Hindlimb muscle (tissue), 1 donor: ENCODE measurements around the gene EPHB2. TPM values are rescaled to one million over a fixed set of nuclear protein-coding genes. Genes with fewer than 3 reads are reported as not detected.

Experiments used
- DNase-seq: peaks from one replicate; pipeline ENCODE4 v3.0.0-alpha.2; 2013
- polyA plus RNA-seq: library from polyadenylated mRNA; unstranded; fragments of 120-200 nt; gene quantifications from one replicate; pipeline ENCODE4 v1.2.1, GENCODE V29; 2013; ENCODE audit not compliant: insufficient read length

Gene EPHB2
- polyA plus RNA-seq, 1 donor = 15.2 TPM

- DNase-seq = no peak
These were observed 249.1 kb downstream of the EPHB2 start for GRCh38 chr1:22959545-22960360.

GRCh38 chr1:22962558-22962957 lies 251.9 kb downstream of the EPHB2 start:
- DNase-seq = no peak

GRCh38 chr1:22963044-22963677 lies 252.5 kb downstream of the EPHB2 start:
- DNase-seq = no peak

- no peak for DNase-seq
These were observed 255.7 kb downstream of the EPHB2 start for GRCh38 chr1:22966309-22966708.

- DNase-seq = no peak
These were observed 257.2 kb downstream of the EPHB2 start for GRCh38 chr1:22967833-22968232.

GRCh38 chr1:22969304-22969709 lies 258.7 kb downstream of the EPHB2 start:
- DNase-seq = peak; percentile 65

- DNase-seq = no peak
These were observed 259.5 kb downstream of the EPHB2 start for GRCh38 chr1:22970096-22970495.

Other genes starting within 250 kb of the EPHB2 start
- gene EPHA8, start 147.3 kb upstream of the EPHB2 start, polyA plus RNA-seq = not detected
- gene C1QA, start 74.2 kb upstream of the EPHB2 start, polyA plus RNA-seq = 39.3 TPM
- gene C1QC, start 67.2 kb upstream of the EPHB2 start, polyA plus RNA-seq = 50.3 TPM
- gene C1QB, start 57.6 kb upstream of the EPHB2 start, polyA plus RNA-seq = 30.0 TPM